Metanephros (tissue), 2 donors: Measurements from ENCODE around the gene CD3G. TPM values are rescaled to one million over a fixed set of nuclear protein-coding genes. Genes with fewer than 3 reads are reported as not detected.

Experiments
- small RNA-seq: library from RNA; depleted of rRNA; stranded (forward); fragments of <200 nt; gene quantifications from one replicate; pipeline ENCODE3, GENCODE V24; 2014; ENCODE audit warnings: low replicate concordance
- total RNA-seq: library from RNA; depleted of rRNA; stranded (reverse); fragments of >200 nt; gene quantifications from one replicate; pipeline ENCODE4 v1.2.3, GENCODE V29; 2014

Gene CD3G
- total RNA-seq, result 0.47 TPM

DNA sequence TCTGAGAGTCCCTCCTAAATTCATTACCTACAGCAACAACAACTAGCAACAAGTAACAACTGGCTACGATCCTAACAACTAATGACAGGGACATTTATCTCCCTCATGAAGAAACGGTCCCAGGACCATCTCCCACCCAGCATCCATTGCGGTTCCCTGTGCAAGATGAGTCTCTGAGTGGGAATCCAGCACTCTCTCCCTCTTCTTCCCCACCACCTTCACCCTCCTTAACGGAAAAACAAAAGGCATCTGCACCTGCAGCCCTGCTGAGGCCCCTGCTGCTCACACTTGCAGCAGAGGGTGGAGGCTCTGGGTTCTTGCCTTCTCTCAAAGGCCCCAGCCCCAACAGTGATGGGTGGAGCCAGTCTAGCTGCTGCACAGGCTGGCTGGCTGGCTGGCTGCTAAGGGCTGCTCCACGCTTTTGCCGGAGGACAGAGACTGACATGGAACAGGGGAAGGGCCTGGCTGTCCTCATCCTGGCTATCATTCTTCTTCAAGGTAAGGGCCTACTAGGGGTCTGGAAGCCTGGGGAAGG lies at the start of gene CD3G:
Gene CD3G, plus strand, starts transcription at position 364 of the 535 bp plus-strand sequence. Its CDS starts 80 bp downstream, at position 444.

DNA sequence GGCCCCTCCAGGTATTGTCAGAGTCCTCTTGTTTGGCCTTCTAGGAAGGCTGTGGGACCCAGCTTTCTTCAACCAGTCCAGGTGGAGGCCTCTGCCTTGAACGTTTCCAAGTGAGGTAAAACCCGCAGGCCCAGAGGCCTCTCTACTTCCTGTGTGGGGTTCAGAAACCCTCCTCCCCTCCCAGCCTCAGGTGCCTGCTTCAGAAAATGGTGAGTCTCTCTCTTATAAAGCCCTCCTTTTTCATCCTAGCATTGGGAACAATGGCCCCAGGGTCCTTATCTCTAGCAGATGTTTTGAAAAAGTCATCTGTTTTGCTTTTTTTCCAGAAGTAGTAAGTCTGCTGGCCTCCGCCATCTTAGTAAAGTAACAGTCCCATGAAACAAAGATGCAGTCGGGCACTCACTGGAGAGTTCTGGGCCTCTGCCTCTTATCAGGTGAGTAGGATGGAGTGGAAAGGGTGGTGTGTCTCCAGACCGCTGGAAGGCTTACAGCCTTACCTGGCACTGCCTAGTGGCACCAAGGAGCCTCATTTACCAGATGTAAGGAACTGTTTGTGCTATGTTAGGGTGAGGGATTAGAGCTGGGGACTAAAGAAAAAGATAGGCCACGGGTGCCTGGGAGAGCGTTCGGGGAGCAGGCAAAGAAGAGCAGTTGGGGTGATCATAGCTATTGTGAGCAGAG lies 39.4 kb upstream of the CD3G start, which contains the start of gene CD3E:
Gene CD3E, plus strand, starts transcription at position 163 of the 681 bp plus-strand sequence. Its CDS starts 223 bp downstream, at position 386.

DNA sequence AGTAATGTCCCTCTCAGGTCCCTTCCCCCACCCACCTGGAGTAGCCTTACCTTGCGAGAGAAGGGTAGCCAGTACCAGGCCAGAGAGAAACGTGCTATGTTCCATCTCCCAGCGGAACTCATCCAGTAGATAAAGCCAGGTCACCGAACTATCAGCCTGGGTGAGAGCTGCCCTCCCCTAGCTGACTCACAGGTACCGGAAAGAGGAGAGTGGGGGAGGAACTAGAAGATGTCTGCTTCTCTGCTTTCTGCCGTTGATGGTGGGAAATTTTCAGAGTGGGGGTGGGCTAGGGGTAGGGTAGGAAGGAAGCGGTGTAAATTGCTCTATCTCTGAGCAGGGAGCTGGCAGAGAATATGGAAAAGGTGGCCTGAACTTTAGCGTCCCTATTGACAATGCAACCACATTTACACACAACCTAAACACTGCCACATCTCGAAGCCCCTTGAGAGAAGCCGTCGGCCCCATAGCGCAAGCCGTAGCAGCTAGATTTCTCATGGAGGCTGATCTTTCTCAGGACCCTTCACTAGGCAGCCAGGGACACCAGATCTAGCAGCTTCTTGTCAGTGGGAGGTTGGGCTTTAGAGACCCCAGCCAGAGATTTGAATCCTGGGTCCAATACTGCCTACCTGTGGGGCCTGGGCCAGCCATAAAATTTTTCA lies 1.5 kb upstream of the CD3G start, which contains the start of gene CD3D:
Gene CD3D, minus strand, starts transcription at position 203 of the 659 bp plus-strand sequence. Its CDS starts 98 bp downstream, at position 105.

DNA sequence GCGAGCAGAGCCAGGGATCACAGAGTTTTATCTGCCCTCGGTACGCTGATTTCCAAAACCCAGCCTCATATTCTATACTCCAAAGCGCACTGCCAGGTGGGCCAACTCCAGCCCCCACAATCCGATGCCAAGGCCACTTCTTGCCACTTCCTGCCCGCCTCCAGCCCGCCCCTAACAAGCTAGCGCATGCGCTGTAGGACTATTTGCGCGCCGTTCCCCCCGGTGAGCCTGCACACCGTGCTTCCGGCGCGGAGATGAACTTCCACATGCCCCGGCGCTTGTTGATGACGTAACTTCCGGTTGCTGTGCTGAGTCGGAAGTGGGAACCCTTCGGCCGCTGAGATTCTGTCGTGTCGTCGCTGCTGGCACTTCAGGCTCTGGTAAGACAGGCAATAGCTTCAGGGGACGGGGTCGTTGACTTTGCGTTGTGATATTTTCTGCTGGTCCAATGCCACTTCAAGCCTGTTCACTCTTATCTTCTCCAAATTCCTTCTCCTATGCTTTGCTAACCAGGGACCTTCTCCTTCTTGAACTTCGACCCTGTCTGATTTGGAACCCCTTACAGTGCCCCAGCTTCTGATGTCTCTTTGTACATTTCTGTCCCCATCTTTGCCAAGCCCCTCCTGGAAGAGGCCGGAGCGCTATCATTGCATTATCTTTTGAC lies 15.3 kb downstream of the CD3G start, which contains the start of gene UBE4A:
Gene UBE4A, plus strand, starts transcription at position 306 of the 664 bp plus-strand sequence. CDS start 5,481 bp downstream, outside the sequence.

DNA sequence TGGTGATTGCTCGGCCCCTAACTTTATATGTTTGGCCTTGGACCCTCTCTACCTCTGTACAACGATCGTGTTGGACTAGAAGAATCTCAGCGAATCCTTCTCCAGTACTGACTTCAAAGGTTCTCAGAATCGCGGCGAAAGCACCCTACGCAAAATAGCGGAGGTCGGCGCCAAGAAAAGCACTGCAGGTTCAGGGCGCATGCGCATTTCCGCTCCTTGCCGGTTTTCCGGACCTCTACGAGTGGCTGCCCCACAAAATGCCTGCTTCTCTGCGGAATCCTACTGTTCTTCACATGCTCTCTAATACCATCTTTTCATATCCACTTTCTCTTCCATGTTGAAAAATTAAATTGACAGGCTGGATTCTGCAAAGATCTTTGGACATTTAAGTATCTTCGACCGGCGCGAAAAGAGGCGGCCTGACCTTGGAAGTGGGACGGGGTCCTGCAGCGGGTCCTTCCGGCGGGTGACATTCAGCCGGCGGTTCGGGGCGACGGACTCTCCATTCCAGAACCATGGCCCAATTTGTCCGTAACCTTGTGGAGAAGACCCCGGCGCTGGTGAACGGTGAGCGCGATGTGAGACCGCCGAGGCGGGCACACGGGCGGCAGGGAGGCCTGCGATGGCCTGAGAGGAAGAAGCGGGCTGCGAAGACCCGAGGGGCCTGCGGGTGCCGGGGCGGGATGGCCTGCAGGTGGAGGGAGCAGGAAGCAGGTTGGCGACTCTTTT lies 57.2 kb downstream of the CD3G start, which contains the start of gene ATP5MG:
Gene ATP5MG, plus strand, starts transcription at position 456 of the 729 bp plus-strand sequence. Its CDS starts 60 bp downstream, at position 516.

Small RNA genes within 50 kb of the gene (small RNA-seq; reads per million reads assigned to genes)
- gene AP001582.1, result not detected

Other genes with a start within 250 kb of the CD3G start
- 2.0 TPM for gene SCN4B, start 191.5 kb upstream of the CD3G start, total RNA-seq
- gene SCN2B, start 167.7 kb upstream of the CD3G start, total RNA-seq, result 3.2 TPM
- gene JAML, start 119.3 kb upstream of the CD3G start, total RNA-seq, result 11.2 TPM
- 6.2 TPM for gene MPZL3, start 92.0 kb upstream of the CD3G start, total RNA-seq
- gene MPZL2, start 80.0 kb upstream of the CD3G start, total RNA-seq, result 16.9 TPM
- gene CD3E, start 39.6 kb upstream of the CD3G start, total RNA-seq, result 0.82 TPM
- gene CD3D, start 1.6 kb upstream of the CD3G start, total RNA-seq, result 1.4 TPM
- gene UBE4A, start 15.3 kb downstream of the CD3G start, total RNA-seq, result 43.4 TPM
- 85.7 TPM for gene ATP5MG, start 57.3 kb downstream of the CD3G start, total RNA-seq
- 85.0 TPM for gene KMT2A, start 92.1 kb downstream of the CD3G start, total RNA-seq
- 4.2 TPM for gene TTC36, start 183.1 kb downstream of the CD3G start, total RNA-seq
- 27.9 TPM for gene TMEM25, start 186.8 kb downstream of the CD3G start, total RNA-seq
- gene IFT46, start 221.6 kb downstream of the CD3G start, total RNA-seq, result 24.8 TPM
- gene ARCN1, start 228.1 kb downstream of the CD3G start, total RNA-seq, result 84.5 TPM